Fibroblast of the aortic adventitia (primary cell): ENCODE data around the gene MCEMP1. TPM values are rescaled to one million over a fixed set of nuclear protein-coding genes. Genes with fewer than 3 reads are reported as not detected.

Source experiments
- DNase-seq: peaks from one replicate; pipeline ENCODE4 v3.0.0-alpha.2; 2010; ENCODE audit warnings: low read depth
- H3K4me3 ChIP-seq: 2 replicates; pipeline ENCODE4 v1.5.1; 2011; ENCODE audit warnings: low read depth, mild to moderate bottlenecking, control low read depth, low read length, moderate library complexity
- total RNA-seq: library from RNA; depleted of rRNA; stranded (reverse); fragments of >200 nt; gene quantifications from 2 replicates; pipeline ENCODE4 v1.2.3, GENCODE V29; 2012; ENCODE audit warnings: low replicate concordance
- TF ChIP-seq, protein P1 (sequence below): IDR thresholded peaks from 2 replicates; pipeline ENCODE4 v1.5.1; 2011; ENCODE audit warnings: mild to moderate bottlenecking, low read length, control low read depth, inconsistent platforms; ENCODE audit not compliant: insufficient read depth

MCEMP1 gene
- total RNA-seq, 1 donor, result not detected

GRCh38 chr19:7680606-7681339, 3.9 kb downstream of the MCEMP1 start, which contains the start of gene TRAPPC5:
Gene TRAPPC5 (plus strand): TSS chr19:7680833. CDS start chr19:7682254, 1,421 bp downstream.
- peak within 1 kb of the TSS; percentile 89 for H3K4me3 ChIP-seq
- TF ChIP-seq, protein P1, sequence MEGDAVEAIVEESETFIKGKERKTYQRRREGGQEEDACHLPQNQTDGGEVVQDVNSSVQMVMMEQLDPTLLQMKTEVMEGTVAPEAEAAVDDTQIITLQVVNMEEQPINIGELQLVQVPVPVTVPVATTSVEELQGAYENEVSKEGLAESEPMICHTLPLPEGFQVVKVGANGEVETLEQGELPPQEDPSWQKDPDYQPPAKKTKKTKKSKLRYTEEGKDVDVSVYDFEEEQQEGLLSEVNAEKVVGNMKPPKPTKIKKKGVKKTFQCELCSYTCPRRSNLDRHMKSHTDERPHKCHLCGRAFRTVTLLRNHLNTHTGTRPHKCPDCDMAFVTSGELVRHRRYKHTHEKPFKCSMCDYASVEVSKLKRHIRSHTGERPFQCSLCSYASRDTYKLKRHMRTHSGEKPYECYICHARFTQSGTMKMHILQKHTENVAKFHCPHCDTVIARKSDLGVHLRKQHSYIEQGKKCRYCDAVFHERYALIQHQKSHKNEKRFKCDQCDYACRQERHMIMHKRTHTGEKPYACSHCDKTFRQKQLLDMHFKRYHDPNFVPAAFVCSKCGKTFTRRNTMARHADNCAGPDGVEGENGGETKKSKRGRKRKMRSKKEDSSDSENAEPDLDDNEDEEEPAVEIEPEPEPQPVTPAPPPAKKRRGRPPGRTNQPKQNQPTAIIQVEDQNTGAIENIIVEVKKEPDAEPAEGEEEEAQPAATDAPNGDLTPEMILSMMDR, result peak; percentile 51
- DNase-seq, result peak; percentile 73

DNA sequence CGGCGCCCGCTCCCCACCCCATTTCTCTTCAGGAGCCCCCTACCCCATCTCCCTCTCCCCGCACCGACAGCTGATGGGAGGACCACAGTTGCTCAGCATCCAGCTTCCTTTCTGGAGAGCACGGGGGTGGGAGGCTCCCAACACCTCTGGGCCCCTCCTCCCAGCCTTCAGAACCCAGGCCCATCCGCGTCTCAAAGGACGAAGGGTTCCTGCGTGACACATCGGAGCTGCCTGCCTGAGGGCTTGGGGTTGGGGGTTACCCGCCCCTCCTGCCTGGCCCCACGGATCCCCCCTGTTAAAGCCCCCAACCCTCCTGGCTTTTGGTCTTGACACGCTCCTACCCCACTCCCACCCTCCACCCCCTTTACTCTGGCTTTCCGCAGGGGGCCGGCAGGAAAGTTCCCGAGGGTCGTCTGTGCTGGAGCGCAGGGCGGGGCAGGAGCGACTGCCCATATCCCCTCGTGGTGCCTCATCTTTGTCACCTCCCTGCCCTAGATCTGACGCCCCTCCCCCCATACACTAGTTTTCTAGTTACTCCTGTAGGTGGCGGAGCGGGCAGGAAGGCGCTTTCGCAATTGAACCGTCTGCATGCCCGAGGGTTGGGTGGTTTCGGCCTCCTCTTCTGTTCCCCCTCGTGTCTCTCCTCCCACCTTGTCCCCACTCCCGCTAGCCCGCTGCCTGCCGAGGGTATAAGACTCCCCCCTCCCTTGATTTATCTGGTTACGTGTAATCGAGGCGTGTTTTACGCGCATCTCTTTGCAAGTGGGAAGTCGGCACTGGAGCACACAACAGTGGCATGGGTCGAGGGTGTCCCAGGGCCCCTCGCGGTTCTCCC, 4.7 kb downstream of the MCEMP1 start:
- TF ChIP-seq, protein P1, result peak; percentile 75
- peak; percentile 74 for DNase-seq

DNA sequence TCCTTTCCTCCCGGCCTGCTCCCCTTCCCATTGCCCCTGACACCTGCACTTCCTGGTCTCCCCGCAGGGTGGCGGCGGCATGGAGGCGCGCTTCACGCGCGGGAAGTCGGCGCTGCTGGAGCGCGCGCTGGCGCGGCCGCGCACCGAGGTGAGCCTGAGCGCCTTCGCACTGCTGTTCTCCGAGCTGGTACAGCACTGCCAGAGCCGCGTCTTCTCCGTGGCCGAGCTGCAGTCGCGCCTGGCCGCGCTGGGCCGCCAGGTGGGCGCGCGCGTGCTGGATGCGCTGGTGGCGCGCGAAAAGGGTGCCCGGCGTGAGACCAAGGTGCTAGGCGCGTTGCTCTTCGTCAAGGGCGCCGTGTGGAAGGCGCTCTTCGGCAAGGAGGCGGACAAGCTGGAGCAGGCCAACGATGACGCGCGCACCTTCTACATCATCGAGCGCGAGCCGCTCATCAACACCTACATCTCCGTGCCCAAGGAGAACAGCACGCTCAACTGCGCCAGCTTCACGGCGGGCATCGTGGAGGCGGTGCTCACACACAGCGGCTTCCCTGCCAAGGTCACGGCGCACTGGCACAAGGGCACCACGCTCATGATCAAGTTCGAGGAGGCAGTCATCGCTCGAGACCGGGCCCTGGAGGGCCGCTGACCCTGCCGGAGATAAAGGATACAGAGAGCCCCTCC, 5.4 kb downstream of the MCEMP1 start:
- TF ChIP-seq, protein P1, result peak; percentile 27
- peak overlapping the region; percentile 89 for H3K4me3 ChIP-seq
- DNase-seq, result no peak

More for the DNA sequence above, 4.7 kb downstream of the MCEMP1 start:
- H3K4me3 ChIP-seq, result peak overlapping the region; percentile 89

- DNase-seq, result no peak
- no peak overlapping the region for H3K4me3 ChIP-seq
- TF ChIP-seq, protein P1, result no peak
Measured at GRCh38 chr19:7685546-7686445, 8.9 kb downstream of the MCEMP1 start.

DNA sequence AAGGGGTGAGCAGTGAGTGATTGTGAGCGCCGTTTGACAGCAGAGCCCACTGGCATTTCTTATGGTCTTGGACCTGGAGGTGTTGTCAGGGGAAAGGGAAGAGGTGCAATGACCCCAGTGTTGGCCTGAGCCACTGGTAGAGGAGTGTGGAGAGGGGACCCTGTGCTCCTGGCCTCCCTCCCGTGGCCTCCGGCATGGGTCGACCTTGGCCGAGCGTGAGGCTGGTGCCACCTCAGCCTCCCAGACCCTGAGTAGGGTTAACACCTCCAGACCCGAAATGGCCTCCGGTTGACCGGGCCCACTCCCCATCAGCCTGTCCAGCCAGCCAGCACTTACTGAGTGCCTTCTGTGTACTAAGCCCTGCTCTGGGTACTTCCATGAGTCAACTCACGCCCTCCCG, 10.3 kb downstream of the MCEMP1 start:
- no peak overlapping the region for H3K4me3 ChIP-seq
- TF ChIP-seq, protein P1, result no peak
- no peak for DNase-seq

- no peak overlapping the region for H3K4me3 ChIP-seq
- DNase-seq, result no peak
- TF ChIP-seq, protein P1, result no peak
Measured at GRCh38 chr19:7689165-7689564, 12.3 kb downstream of the MCEMP1 start.
